NCI-H1092 treated with DMSO at 0.1 percent for 48 hours (cell line): ENCODE measurements around the gene PRKCZ.

Source experiments
- DNase-seq: peaks from one replicate; lab custom pipeline; 2025; lab: John Stamatoyannopoulos, UW

PRKCZ gene

DNA sequence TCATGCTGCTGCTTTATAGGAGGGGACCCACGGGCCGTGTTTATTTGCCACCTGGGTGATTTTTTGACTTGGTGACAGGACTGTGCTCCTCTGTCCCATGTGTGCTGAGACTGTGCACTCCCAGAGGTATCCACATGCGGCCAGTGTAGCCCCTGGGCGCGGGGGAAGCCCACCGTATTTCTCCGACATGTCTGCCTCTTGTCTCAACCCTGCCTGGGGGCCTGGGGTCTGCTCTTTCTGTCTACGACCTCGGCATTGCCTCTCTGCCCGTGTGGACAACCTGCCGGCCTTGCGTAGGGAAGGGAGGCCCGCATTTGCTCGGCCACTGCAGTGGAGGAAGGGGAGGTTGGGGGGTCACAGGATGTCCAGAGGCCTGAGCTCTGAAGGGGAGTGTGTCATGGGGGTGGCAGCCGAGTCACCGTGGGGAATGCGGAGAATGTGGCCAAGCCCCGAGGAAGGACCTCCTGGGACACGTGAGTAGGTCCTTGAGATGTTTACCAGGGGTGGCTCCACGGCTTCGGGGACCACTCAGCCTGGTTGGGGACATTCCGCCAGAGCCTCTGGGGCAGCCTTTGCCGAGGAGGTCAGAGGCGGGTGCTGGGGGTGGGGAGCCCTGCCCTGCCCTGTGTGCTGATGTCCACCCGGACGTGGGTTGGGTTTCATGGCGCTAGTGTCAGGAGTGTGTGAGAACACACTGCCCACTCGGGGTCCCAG is 11.0 kb downstream of the PRKCZ start:
- no peak for DNase-seq

DNA sequence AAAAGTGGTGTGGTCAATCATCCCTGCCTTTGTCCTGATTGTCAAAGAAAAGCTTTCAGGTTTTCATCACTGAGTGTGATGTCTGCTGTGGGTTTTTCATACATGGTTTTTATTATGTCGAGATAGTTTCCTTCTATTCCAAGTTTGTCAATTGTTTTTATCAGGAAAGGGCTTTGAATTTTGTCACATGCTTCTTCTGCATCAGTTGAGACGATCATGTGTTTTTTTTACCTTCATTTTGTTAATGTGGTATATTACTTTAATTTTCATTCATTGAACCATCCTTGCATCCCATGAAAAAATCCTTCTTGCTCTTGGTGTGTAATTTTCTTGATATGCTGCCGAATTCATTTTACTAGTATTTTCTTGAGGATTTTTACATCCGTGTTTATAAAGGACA is 15.5 kb downstream of the PRKCZ start:
- DNase-seq: no peak

GRCh38 chr1:2067393-2067792 is 17.2 kb downstream of the PRKCZ start:
- DNase-seq: no peak

GRCh38 chr1:2067981-2068380 is 17.8 kb downstream of the PRKCZ start:
- no peak for DNase-seq

GRCh38 chr1:2068951-2069350 is 18.7 kb downstream of the PRKCZ start:
- no peak for DNase-seq

DNA sequence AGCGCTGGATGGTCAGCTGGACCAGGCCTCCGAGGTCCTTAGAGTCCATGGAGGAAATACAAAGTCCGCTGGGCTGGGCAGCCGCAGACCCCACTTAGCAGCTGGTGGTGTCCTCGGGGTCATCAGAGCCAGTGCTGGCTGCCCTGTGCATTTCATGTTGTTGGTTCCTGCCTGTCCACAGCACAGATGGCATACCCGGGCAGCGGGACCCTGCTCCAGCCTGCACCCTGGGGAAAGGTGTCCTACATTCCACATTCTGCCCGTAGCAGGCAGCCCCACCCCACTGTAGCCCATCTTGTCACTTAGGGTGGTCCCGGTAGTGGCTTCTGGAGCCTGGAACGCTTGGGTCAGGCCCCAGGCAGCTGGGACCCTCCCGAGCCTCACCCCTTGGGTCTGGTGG is 19.8 kb downstream of the PRKCZ start:
- DNase-seq: no peak

DNA sequence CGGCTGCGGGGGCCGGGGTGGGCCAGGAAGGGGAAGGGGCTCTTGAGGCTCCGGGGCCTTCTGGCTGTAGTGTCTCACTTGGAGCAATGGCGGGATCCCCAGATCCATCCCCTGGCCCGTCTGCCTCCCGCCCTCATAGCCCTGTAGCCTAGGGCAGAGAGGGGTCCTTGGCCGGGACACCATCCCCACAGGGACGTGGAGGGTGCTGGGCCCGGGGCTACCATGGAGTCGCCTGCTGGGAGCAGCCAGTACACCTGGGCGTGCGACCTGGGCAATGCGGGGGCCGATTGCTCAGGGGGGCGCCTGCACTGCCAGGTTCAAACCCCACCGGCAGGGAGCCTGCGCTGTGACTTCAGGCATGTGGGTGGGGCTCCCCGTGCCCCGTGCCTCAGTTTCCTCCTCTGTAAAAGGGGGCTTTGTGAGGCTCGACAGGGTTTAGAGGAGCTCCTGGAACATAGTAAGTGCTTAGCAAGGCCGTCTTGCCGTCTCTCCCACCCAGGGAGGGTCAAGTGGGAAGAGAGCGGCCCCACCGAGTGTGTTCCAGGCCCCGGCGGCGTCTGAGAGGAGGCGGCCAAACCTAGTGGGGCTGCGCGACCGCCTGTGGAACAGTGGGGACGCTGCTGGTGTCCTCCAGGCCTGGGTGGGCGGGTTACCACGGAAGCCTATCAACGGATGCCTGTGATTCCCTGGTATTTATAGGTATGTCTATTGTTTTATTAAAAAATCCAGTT is 20.8 kb downstream of the PRKCZ start:
- DNase-seq: no peak

DNA sequence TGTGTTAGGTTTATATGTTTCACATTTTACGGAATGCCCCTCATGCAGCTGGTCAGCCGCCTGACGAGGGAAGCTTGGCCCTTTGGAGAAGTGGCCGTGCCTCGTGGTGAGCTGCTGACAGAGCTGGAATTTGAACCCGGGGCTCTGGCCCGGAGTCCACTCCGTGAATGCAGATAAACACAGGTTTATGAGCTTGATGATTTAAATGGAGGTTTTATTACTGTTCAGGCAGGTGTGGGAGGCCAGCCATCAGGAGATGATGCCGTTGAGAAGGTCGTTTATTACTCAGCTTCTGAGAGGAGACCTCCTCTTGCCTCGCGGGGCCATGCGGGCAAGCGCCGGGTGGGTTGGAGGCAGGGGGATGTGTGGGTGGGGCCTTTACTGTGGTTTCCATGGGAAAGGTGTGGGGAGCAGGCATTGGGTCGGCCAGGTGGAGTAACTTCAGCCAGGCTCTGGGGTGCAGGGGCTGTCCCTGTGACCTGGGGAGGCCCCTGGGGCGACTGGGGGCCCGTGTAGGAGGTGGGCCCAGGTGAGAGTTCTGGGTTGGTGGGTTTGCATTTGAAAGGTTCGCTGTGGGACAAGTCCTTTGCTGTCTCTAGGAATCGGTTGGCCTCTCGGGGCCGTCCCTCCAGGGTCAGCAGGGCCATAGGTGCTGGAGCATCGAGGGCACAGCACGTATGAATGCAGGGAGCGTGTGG is 22.0 kb downstream of the PRKCZ start:
- no peak for DNase-seq

DNA sequence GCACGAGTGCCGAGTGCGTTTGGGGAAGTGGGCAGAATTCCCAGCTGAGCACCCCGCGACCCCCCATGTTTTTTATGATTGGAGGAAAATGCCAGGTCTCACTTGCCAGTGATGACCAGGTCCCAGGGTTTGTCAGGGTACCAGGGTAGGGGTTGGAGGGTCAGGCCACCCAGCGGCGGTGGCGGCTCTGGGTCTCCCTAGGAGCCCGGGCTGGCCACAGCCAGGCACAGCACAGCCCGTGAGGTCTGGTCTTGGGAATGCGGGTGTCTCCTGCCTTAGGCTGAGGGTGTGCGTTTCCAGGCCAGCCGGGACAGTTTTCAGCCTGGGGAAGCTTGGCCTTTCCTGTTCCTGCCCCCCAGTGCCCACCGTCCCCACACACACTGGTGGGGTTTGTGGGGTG is 22.7 kb downstream of the PRKCZ start:
- no peak for DNase-seq

GRCh38 chr1:2073382-2074230 is 23.4 kb downstream of the PRKCZ start:
- peak; percentile 18 for DNase-seq

GRCh38 chr1:2074396-2074795 is 24.2 kb downstream of the PRKCZ start:
- DNase-seq: no peak

DNA sequence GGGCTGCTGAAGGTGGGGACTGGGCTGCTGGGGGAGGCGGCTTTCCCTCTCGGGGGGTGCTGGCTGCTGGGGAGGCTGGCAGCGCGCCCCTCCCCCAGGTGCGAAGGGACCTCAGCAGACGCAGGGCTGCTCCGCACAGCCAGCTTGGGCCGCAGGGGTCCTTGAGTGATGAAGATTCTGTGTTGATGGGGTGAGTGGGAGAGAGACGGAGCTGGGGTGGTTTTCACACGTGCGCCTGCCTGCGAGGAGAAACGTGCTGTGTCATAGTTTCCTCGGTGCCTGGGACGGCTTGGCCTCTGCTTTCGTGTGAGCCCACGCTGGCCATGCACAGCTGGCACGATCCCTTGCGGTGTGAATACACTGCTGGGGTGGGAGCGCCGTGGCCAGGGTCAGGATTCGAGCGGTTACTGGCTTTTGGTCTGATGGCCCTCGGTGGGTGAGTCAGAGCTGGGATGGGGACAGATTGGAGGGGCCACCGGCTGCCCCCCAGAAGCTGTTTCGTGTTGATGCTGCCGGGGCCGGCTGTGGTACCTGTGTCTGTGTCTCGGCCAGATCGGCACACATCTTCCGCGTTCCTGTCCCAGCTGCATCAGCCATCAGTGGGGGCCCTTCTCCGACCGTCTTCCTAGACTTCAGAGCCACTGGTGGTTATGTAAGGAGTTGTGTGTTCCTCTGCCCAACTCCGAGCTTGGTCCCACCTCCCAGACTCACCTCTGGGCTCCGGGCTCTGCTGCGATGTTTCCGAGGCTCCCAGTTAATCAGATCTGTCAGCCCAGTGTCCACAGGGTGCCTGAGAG is 24.9 kb downstream of the PRKCZ start:
- DNase-seq: no peak

DNA sequence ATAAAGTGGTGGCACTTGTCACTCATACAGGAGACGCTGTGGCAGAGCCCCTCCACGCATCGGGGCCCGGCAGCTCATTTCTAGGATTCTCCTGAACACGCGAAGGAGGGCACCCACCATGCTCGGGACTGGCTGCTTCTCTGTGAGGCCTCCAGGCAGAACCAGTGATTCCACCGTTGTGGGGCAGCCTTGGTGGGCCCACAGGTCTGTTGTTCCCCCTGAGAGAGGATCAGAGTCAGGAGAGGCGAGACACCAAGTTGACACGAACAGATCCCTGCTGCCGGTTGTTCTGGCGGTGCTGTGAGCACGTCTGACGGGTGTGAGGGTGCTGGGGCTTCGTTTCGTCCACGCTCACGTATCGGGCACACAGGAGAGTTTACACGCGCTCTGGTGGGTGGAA is 26.6 kb downstream of the PRKCZ start:
- DNase-seq: no peak

- DNase-seq: no peak
Observed at GRCh38 chr1:2078170-2078569, 28.0 kb downstream of the PRKCZ start.

DNA sequence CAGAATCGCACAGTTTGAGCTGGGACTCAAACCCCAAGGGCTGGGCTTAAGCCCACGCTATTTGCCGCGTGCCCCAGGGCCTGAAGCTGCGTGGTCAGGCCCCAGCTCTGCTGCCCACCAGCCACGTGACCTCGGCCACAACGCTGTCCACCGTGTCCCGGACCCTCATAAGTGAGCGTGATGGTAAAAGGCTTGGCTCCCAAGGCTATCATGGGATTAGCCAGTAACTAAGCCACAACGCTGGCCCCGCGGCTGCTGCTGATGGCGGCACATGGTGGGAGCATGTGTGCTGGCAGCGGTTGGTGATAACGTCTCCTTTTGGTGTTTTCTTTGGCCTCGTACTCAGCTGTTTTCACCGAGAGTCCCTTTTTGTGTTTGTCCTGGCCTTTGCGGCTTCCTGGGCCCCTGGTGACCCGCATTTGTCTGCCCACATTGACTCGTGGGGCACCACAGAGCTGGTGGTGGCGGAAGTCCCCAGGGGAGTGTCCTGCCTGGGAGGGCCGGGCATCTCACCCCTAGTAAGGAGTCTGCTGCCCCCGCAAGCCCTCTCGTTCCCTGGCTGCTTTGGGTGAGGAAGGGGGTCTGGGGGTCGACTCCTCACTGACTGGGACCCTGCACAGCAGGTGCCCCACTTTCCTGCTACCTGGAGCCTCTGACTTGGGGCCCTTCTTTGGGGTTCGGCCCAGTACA is 29.3 kb downstream of the PRKCZ start:
- DNase-seq: no peak

DNA sequence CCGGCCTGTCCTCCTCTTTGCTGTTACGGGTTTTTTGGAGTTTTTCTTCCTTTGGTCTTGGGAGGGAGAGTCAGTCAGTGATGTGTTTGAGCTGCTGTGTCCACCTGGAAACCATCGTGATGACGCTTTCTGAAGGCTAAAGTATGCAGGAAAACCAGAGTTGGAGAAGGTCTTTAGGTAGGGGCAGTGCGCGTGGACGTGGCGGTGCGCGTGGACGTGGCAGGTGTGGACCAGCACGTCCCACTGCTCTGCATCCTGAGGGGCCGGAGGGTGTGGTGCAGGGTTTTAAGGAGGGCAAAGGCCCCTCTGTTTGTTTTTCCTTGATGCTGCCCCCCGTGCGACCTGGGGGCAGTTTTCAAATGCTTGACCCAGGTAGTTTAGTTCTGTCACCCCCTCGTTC is 29.9 kb downstream of the PRKCZ start:
- DNase-seq: no peak

DNA sequence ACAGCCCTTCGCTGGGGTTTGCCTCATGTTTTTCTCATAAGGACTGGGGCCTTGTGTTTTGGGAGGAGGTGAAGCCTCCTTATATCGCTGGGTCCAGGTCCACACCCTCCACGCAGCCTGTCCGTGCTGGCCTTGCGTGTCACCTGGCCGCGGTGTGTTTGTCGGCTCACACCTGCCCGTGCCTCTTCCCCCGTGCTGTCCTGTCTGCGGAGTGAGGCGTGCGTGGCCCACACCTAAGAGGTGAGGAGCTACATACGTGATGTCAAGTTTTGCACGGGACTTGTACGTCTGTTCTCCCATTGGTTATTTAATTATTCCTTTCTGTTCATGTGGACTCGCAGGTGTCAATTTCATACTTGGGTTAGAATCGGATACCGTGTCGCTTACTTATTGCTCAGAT is 30.7 kb downstream of the PRKCZ start:
- DNase-seq: no peak

- no peak for DNase-seq
Observed at GRCh38 chr1:2081326-2081885, 31.2 kb downstream of the PRKCZ start.

DNA sequence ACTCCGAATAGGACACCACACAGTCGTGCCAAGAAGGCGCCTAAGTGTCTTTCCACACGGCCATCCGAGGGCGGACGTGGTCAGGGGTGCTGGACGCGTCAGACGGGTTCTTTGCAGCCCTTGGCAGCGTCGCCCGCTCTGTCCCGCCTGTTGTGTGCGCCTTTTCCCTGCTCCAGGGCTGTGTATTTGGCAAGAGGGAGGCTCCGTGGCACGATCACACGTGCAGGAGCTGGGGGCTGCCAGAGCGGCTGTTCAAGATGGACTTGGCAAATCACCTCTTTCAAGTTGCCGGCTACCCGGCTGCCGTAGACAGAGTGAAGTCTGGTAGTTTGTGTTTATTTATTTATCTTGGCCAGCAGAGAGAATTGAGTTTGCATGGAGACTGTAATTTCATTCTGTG is 31.9 kb downstream of the PRKCZ start:
- no peak for DNase-seq

DNA sequence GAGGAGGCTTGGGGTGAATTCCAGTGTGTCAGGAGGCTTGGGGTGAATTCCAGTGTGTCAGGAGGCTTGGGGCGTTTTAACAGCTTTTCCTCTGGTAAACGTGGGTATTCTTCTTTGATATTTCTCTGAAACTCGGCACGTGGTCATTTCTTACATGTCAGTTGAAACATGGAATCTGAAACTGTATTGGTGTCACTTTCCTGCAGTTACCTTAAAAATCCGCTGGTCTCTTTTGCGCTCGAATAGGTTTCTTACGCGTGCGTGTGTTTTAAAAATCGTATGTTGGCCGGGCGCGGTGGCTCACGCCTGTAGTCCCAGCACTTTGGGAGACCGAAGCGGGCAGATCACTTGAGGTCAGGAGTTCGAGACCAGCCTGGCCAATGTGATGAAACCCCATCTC is 33.5 kb downstream of the PRKCZ start:
- DNase-seq: no peak

- DNase-seq: no peak
Observed at GRCh38 chr1:2084306-2084705, 34.1 kb downstream of the PRKCZ start.
